K562 (cell line): Measurements from ENCODE around the gene MRPL41. TPM values are rescaled to one million over a fixed set of nuclear protein-coding genes. Genes with fewer than 3 reads are reported as not detected.

Source experiments
- ATF6 ChIP-seq: sonication (generic); formaldehyde crosslinking; IDR thresholded peaks from 2 replicates; pipeline ENCODE4 v1.4.0; 2020; ENCODE audit warnings: mild to moderate bottlenecking, missing genetic modification reagents
- CSDE1 ChIP-seq, 2 experiments: fragments of 450-650 bp; IDR thresholded peaks; 2 replicates each; pipeline ENCODE4 v1.6.1; 2016; ENCODE audit warnings: mild to moderate bottlenecking in 1 of 2
- EHMT2 ChIP-seq: fragments of 450-650 bp; IDR thresholded peaks from 2 replicates; pipeline ENCODE4 v1.6.1; 2018; ENCODE audit warnings: antibody characterized with exemption
- FOSL1 ChIP-seq: fragments of 200-800 bp; sonication (Bioruptor generic); conservative IDR thresholded peaks from 2 replicates; pipeline ENCODE4 v1.6.1; 2016; ENCODE audit warnings: missing genetic modification characterization, missing compliant biosample characterization
- IRF2 ChIP-seq: sonication (generic); formaldehyde crosslinking; IDR thresholded peaks from 2 replicates; pipeline ENCODE4 v1.8.1; 2022; ENCODE audit warnings: mild to moderate bottlenecking, missing genetic modification reagents
- MBD1 ChIP-seq: fragments of 250-450 bp; sonication (Bioruptor Pico); IDR thresholded peaks from 2 replicates; pipeline ENCODE4 v1.8.0; 2022; ENCODE audit warnings: inconsistent platforms
- MTA3 ChIP-seq: fragments of 450-650 bp; formaldehyde crosslinking; IDR thresholded peaks from 2 replicates; pipeline ENCODE4 v1.6.1; 2017; ENCODE audit warnings: mild to moderate bottlenecking, borderline replicate concordance
- MXD1 ChIP-seq: fragments of 250-450 bp; sonication (Bioruptor Pico); IDR thresholded peaks from 2 replicates; pipeline ENCODE4 v1.8.0; 2021; ENCODE audit warnings: borderline replicate concordance, mild to moderate bottlenecking, moderate library complexity; ENCODE audit not compliant: poor library complexity, severe bottlenecking
- RAD51 ChIP-seq: fragments of 450-650 bp; IDR thresholded peaks from 2 replicates; pipeline ENCODE4 v1.7.1; 2016; ENCODE audit warnings: low read depth, mild to moderate bottlenecking, borderline replicate concordance
- RNF219 ChIP-seq: fragments of 250-450 bp; sonication (Bioruptor Pico); IDR thresholded peaks from 2 replicates; pipeline ENCODE4 v1.5.0; 2022; ENCODE audit warnings: mild to moderate bottlenecking
- SRSF3 ChIP-seq: fragments of 200-400 bp; formaldehyde crosslinking; IDR thresholded peaks from 2 replicates; pipeline ENCODE4 v1.6.1; 2016; ENCODE audit warnings: mild to moderate bottlenecking, low read length, moderate library complexity; ENCODE audit not compliant: insufficient read depth
- TCF7 ChIP-seq: sonication (generic); IDR thresholded peaks from 2 replicates; pipeline ENCODE4 v1.6.1; 2016; ENCODE audit warnings: antibody characterized with exemption, borderline replicate concordance
- TEAD4 ChIP-seq, 2 experiments: sonication (generic) in 1 of 2; formaldehyde crosslinking in 1 of 2; IDR thresholded peaks; 2 replicates each; pipeline versions ENCODE4 v1.6.1 to v1.8.0; 2012 to 2022; ENCODE audit warnings: borderline replicate concordance in 1 of 2, inconsistent platforms in 1 of 2, low read length in 1 of 2, mild to moderate bottlenecking in 1 of 2, missing genetic modification reagents in 1 of 2
- TFE3 ChIP-seq: fragments of 450-650 bp; formaldehyde crosslinking; IDR thresholded peaks from 2 replicates; pipeline ENCODE4 v1.4.0; 2020; ENCODE audit warnings: mild to moderate bottlenecking, mixed read lengths
- USF2 ChIP-seq: sonication (generic); formaldehyde crosslinking; IDR thresholded peaks from 2 replicates; pipeline ENCODE4 v1.5.0; 2020; ENCODE audit warnings: missing genetic modification reagents
- ZBTB12 ChIP-seq: fragments of 250-450 bp; sonication (Bioruptor Pico); IDR thresholded peaks from 2 replicates; pipeline ENCODE4 v1.4.0; 2020
- ZZZ3 ChIP-seq: fragments of 450-650 bp; IDR thresholded peaks from 2 replicates; pipeline ENCODE4 v1.6.1; 2016; ENCODE audit warnings: antibody characterized with exemption, mild to moderate bottlenecking, moderate library complexity
- polyA plus RNA-seq, 8 experiments: library from polyadenylated mRNA; depleted of rRNA in 4 of 8; stranded (reverse) in 5 of 8; unstranded in 3 of 8; fragments of >200 nt; fragmentation: Nextera tagmentation in 2 of 8; fragmentation: Illumina TruSeq in 1 of 8; extraction: Ambion mirVana in 2 of 8; extraction: Trizol in 1 of 8; gene quantifications; 2 replicates each; pipeline versions ENCODE4 v1.2.1 to v1.2.3, GENCODE V29; 2011 to 2014; ENCODE audit warnings: inconsistent platforms in 1 of 8, missing spikeins in 1 of 8
- total RNA-seq, 7 experiments: library from RNA; depleted of rRNA in 6 of 7; stranded (reverse); fragments of >200 nt in 6 of 7; fragmentation: Illumina TruSeq in 2 of 7; extraction: Trizol in 2 of 7; gene quantifications; 2 replicates each; pipeline versions ENCODE4 v1.2.1 to v1.2.3, GENCODE V29; 2011 to 2021; ENCODE audit warnings: low replicate concordance in 1 of 7

MRPL41 gene
- total and polyA plus RNA-seq, 9 of the 15 experiments (the other 6 are each of a cell fraction or from before 2014, with no cell fraction given): 2.6 to 259 (median 21.6) TPM

- TF ChIP-seq USF2 (CRISPR knock-in tag) (peak; percentile 85), FOSL1 (no peak), ZBTB12 (CRISPR knock-in tag) (no peak), TFE3 (CRISPR knock-in tag) (no peak), TCF7 (no peak), RNF219 (CRISPR knock-in tag) (no peak), MXD1 (CRISPR knock-in tag) (no peak), IRF2 (no peak), EHMT2 (no peak), CSDE1 (IDR thresholded peaks at IDR 0.05) (no peak), MTA3 (no peak), ATF6 (CRISPR knock-in tag) (no peak), SRSF3 (no peak), ZZZ3 (no peak), RAD51 (peak; percentile 77), MBD1 (CRISPR knock-in tag) (no peak), TEAD4 (IDR thresholded peaks at IDR 0.05; ENCODE audit: low read length) (no peak), TEAD4 (CRISPR knock-in tag; IDR thresholded peaks at IDR 0.05; ENCODE audit: borderline replicate concordance) (no peak)
Observed at GRCh38 chr9:137550231-137550621, 1.5 kb upstream of the MRPL41 start, which contains the start of gene PNPLA7 (continued).
